Liver (tissue), 9 donors: ENCODE data around the gene RIMBP2. TPM values are rescaled to one million over a fixed set of nuclear protein-coding genes. Genes with fewer than 3 reads are reported as not detected.

ENCODE experiments used
- DNase-seq: peaks from one replicate; pipeline ENCODE4 v3.0.0-alpha.2; 2017; ENCODE audit warnings: low spot score
- H3K27ac ChIP-seq, 2 donors: one replicate each; pipeline ENCODE4 v1.7.0; 2013; ENCODE audit warnings: inconsistent platforms in 2 of 2, low read length in 2 of 2, control low read depth in 1 of 2, low read depth in 1 of 2, mild to moderate bottlenecking in 1 of 2
- H3K27me3 ChIP-seq, 4 donors: one replicate each; pipeline versions ENCODE4 v1.6.1 to v1.7.0; 2013; ENCODE audit warnings: low read length in 3 of 4, inconsistent platforms in 1 of 4, mild to moderate bottlenecking in 1 of 4, moderate library complexity in 1 of 4; ENCODE audit not compliant: control insufficient read depth in 4 of 4, insufficient read depth in 4 of 4
- H3K36me3 ChIP-seq, 4 donors: one replicate each; pipeline versions ENCODE4 v1.6.1 to v1.7.0; 2013; ENCODE audit warnings: low read length in 3 of 4, mild to moderate bottlenecking in 3 of 4, low read depth in 1 of 4, moderate library complexity in 1 of 4; ENCODE audit not compliant: control insufficient read depth in 4 of 4, insufficient read depth in 3 of 4
- H3K4me1 ChIP-seq, 4 donors: one replicate each; pipeline versions ENCODE4 v1.6.1 to v1.7.0; 2013; ENCODE audit warnings: low read length in 3 of 4, mild to moderate bottlenecking in 3 of 4, moderate library complexity in 1 of 4; ENCODE audit not compliant: control insufficient read depth in 4 of 4, insufficient read depth in 4 of 4
- H3K4me3 ChIP-seq, 3 donors: one replicate each; pipeline versions ENCODE4 v1.6.1 to v1.7.0; 2013; ENCODE audit warnings: low read length in 3 of 3, control low read depth in 1 of 3, low read depth in 1 of 3, mild to moderate bottlenecking in 1 of 3
- H3K9ac ChIP-seq, 2 donors: one replicate each; pipeline ENCODE4 v1.7.0; 2013; ENCODE audit warnings: low read length in 2 of 2, mild to moderate bottlenecking in 2 of 2, moderate library complexity in 2 of 2, control low read depth in 1 of 2, low read depth in 1 of 2
- H3K9me3 ChIP-seq, 4 donors: one replicate each; pipeline versions ENCODE4 v1.6.1 to v1.7.0; 2013; ENCODE audit warnings: low read length in 3 of 4; ENCODE audit not compliant: control insufficient read depth in 4 of 4
- CTCF ChIP-seq: fragments of 150-350 bp; IDR thresholded peaks from 2 replicates; pipeline ENCODE4 v1.5.1; 2017; ENCODE audit warnings: improper control_type of control experiment, low read depth, low read length; ENCODE audit not compliant: missing input control
- EGR1 ChIP-seq, 2 donors: IDR thresholded peaks; 2 replicates each; pipeline ENCODE4 v1.6.1; 2016 to 2018; ENCODE audit warnings: antibody characterized with exemption in 2 of 2, low read depth in 2 of 2
- FOXA1 ChIP-seq: IDR thresholded peaks from 2 replicates; pipeline ENCODE4 v1.6.1; 2016; ENCODE audit warnings: antibody characterized with exemption
- GABPA ChIP-seq, 2 donors: IDR thresholded peaks in 1 of 2; conservative IDR thresholded peaks in 1 of 2; 2 replicates each; pipeline ENCODE4 v1.6.1; 2016; ENCODE audit warnings: antibody characterized with exemption in 2 of 2, mild to moderate bottlenecking in 1 of 2, moderate library complexity in 1 of 2
- HNF4A ChIP-seq, 2 donors: conservative IDR thresholded peaks; 2 replicates each; pipeline ENCODE4 v1.6.1; 2016; ENCODE audit warnings: antibody characterized with exemption in 2 of 2, mild to moderate bottlenecking in 2 of 2
- NR2F2 ChIP-seq: IDR thresholded peaks from 2 replicates; pipeline ENCODE4 v1.6.1; 2016; ENCODE audit warnings: antibody characterized with exemption
- RAD21 ChIP-seq, 2 donors: IDR thresholded peaks; 2 replicates each; pipeline ENCODE4 v1.6.1; 2016; ENCODE audit warnings: antibody characterized with exemption in 2 of 2, mild to moderate bottlenecking in 2 of 2
- RXRA ChIP-seq, 2 donors: IDR thresholded peaks; 2 replicates each; pipeline ENCODE4 v1.6.1; 2017 to 2018; ENCODE audit warnings: antibody characterized with exemption in 2 of 2, mild to moderate bottlenecking in 1 of 2
- YY1 ChIP-seq: IDR thresholded peaks from 2 replicates; pipeline ENCODE4 v1.6.1; 2016; ENCODE audit warnings: antibody characterized with exemption, mild to moderate bottlenecking
- WGBS: extraction: QIAGEN DNeasy Blood & Tissue Kit; methylation state at CpG from one replicate; pipeline ENCODE4 v1.1.7; 2013; 5-methylcytosine and 5-hydroxymethylcytosine counted together
- polyA plus RNA-seq, 2 donors: library from polyadenylated mRNA; stranded (reverse) in 1 of 2; unstranded in 1 of 2; fragments of 200-250 nt in 1 of 2; fragments of >200 nt in 1 of 2; fragmentation: Nextera tagmentation in 1 of 2; extraction: Ambion mirVana in 1 of 2; gene quantifications; one replicate each; pipeline versions ENCODE4 v1.2.1 to v1.2.3, GENCODE V29; 2013 to 2015
- total RNA-seq, 2 donors: library from RNA; depleted of rRNA; stranded (reverse); fragments of >200 nt; gene quantifications; one replicate each; pipeline ENCODE4 v1.2.3, GENCODE V29; 2014
- TF ChIP-seq, protein P1 (sequence below): IDR thresholded peaks from 2 replicates; pipeline ENCODE4 v1.6.1; 2016; ENCODE audit warnings: antibody characterized with exemption, mild to moderate bottlenecking
- TF ChIP-seq, protein P2 (sequence below): IDR thresholded peaks from 2 replicates; pipeline ENCODE4 v1.6.1; 2016; ENCODE audit warnings: antibody characterized with exemption
- donor health status: healthy.
- donor health status: healthy.
- donor health status: healthy.
- donor health status: healthy.
- donor health status: healthy.

Gene RIMBP2
- total and polyA plus RNA-seq, 4 donors: 0.01 to 0.17 (median 0.09) TPM; not detected in 1

GRCh38 chr12:130764073-130764472, 48.0 kb upstream of the RIMBP2 start (continued):
- TF ChIP-seq, protein P1, sequence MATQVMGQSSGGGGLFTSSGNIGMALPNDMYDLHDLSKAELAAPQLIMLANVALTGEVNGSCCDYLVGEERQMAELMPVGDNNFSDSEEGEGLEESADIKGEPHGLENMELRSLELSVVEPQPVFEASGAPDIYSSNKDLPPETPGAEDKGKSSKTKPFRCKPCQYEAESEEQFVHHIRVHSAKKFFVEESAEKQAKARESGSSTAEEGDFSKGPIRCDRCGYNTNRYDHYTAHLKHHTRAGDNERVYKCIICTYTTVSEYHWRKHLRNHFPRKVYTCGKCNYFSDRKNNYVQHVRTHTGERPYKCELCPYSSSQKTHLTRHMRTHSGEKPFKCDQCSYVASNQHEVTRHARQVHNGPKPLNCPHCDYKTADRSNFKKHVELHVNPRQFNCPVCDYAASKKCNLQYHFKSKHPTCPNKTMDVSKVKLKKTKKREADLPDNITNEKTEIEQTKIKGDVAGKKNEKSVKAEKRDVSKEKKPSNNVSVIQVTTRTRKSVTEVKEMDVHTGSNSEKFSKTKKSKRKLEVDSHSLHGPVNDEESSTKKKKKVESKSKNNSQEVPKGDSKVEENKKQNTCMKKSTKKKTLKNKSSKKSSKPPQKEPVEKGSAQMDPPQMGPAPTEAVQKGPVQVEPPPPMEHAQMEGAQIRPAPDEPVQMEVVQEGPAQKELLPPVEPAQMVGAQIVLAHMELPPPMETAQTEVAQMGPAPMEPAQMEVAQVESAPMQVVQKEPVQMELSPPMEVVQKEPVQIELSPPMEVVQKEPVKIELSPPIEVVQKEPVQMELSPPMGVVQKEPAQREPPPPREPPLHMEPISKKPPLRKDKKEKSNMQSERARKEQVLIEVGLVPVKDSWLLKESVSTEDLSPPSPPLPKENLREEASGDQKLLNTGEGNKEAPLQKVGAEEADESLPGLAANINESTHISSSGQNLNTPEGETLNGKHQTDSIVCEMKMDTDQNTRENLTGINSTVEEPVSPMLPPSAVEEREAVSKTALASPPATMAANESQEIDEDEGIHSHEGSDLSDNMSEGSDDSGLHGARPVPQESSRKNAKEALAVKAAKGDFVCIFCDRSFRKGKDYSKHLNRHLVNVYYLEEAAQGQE: no peak

DNA sequence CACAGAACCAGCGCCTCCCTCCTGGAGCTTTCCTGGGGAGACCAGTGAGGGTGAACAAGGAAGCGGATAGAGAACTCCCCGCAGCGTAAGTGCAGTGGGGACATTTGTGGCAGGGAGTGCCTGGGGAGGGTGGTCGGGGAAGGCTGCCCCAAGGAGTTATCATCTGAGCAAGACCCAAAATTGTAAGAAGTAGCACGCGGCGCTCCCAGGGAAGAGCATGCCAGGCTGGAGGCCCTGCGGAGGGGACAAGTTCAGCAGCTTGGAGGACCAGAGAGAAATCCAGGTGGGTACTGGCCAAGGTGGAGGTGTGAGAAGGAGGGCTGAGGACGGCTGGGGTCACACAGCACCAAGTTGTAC, 46.2 kb upstream of the RIMBP2 start:
- Histone ChIP-seq H3K27me3 (peaks cover 0 to 3% (median 0%) of the 10 kb centered on the region in 4 donors), H3K27ac (no peak overlapping the region), H3K36me3 (no peaks in the 10 kb centered on the region), H3K4me1 (no peaks in the 10 kb centered on the region), H3K9ac (no peak overlapping the region), H3K9me3 (no peaks in the 10 kb centered on the region), H3K4me3 (no peak overlapping the region)
- TF ChIP-seq HNF4A (conservative IDR thresholded peaks at IDR 0.05) (no peak), GABPA (IDR thresholded peaks at IDR 0.05 in 1 of 2, conservative IDR thresholded peaks at IDR 0.05 in 1 of 2) (no peak), CTCF (no peak), RXRA (IDR thresholded peaks at IDR 0.05) (no peak), NR2F2 (no peak), EGR1 (IDR thresholded peaks at IDR 0.05; ENCODE audit: low read depth in 2 of 2) (no peak), YY1 (no peak), FOXA1 (no peak), RAD21 (IDR thresholded peaks at IDR 0.05) (no peak)
- TF ChIP-seq, protein P1: no peak
- TF ChIP-seq, protein P2, sequence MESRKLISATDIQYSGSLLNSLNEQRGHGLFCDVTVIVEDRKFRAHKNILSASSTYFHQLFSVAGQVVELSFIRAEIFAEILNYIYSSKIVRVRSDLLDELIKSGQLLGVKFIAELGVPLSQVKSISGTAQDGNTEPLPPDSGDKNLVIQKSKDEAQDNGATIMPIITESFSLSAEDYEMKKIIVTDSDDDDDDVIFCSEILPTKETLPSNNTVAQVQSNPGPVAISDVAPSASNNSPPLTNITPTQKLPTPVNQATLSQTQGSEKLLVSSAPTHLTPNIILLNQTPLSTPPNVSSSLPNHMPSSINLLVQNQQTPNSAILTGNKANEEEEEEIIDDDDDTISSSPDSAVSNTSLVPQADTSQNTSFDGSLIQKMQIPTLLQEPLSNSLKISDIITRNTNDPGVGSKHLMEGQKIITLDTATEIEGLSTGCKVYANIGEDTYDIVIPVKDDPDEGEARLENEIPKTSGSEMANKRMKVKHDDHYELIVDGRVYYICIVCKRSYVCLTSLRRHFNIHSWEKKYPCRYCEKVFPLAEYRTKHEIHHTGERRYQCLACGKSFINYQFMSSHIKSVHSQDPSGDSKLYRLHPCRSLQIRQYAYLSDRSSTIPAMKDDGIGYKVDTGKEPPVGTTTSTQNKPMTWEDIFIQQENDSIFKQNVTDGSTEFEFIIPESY: no peak
- 64% methylated on average over 10 of the region's 10 CpGs for WGBS
- DNase-seq: no peak
